SK-N-SH (cell line): ENCODE measurements around the gene DNPH1. TPM values are rescaled to one million over a fixed set of nuclear protein-coding genes. Genes with fewer than 3 reads are reported as not detected.
A peak's percentile ranks its signal among the peaks of the same experiment; 100 is the strongest.

Experiments used
- CTCF ChIA-PET: fragments of 300-600, 350-600 bp; formaldehyde crosslinking; extraction: SDS; loops from one replicate; lab custom pipeline; 2021; lab: Yijun Ruan, JAX
- POLR2A ChIA-PET: fragments of 350-600 bp; sonication (Branson Sonifier 250); formaldehyde crosslinking; extraction: SDS; loops from one replicate; lab custom pipeline; 2020; ENCODE audit warnings: antibody characterized with exemption, inconsistent platforms; lab: Yijun Ruan, JAX
- DNase-seq: peaks from one replicate; pipeline ENCODE4 v3.0.0; 2012
- H2AFZ ChIP-seq: fragments of 200-600 bp; sonication (generic); 2 replicates; pipeline ENCODE4 v1.8.1; 2016; ENCODE audit warnings: antibody characterized with exemption, mild to moderate bottlenecking, low read depth
- H3F3A ChIP-seq: fragments of 200-600 bp; sonication (generic); replicated peaks from 2 replicates; pipeline ENCODE3; 2016; ENCODE audit warnings: antibody characterized with exemption, mild to moderate bottlenecking; ENCODE audit not compliant: insufficient read depth
- H3K27ac ChIP-seq, 2 experiments: fragments of 200-500 bp in 1 of 2; fragments of 200-600 bp in 1 of 2; sonication (Bioruptor generic) in 1 of 2; sonication (generic), shearing (Covaris generic) in 1 of 2; 2 replicates each; pipeline versions ENCODE4 v1.5.1 to v1.6.1; 2014 to 2016; ENCODE audit warnings: low read depth in 2 of 2, inconsistent platforms in 1 of 2, low read length in 1 of 2, mild to moderate bottlenecking in 1 of 2, mixed read lengths in 1 of 2
- H3K27me3 ChIP-seq: fragments of 200-600 bp; sonication (generic), shearing (Covaris generic); 2 replicates; pipeline ENCODE4 v1.6.1; 2016; ENCODE audit warnings: mixed run types; ENCODE audit not compliant: insufficient read depth
- H3K36me3 ChIP-seq, 2 experiments: fragments of 200-500 bp in 1 of 2; fragments of 200-600 bp in 1 of 2; sonication (Bioruptor generic) in 1 of 2; sonication (generic) in 1 of 2; replicated peaks in 1 of 2; 2 replicates each; pipeline versions ENCODE3 to v1.5.1; 2014 to 2016; ENCODE audit warnings: low read length in 1 of 2, mild to moderate bottlenecking in 1 of 2; ENCODE audit not compliant: insufficient read depth in 2 of 2, control insufficient read depth in 1 of 2
- H3K4me1 ChIP-seq, 2 experiments: fragments of 200-500 bp in 1 of 2; fragments of 200-600 bp in 1 of 2; sonication (Bioruptor generic) in 1 of 2; sonication (generic), shearing (Covaris generic) in 1 of 2; 2 replicates each; pipeline versions ENCODE4 v1.5.1 to v1.6.1; 2014 to 2016; ENCODE audit warnings: low read depth in 1 of 2, low read length in 1 of 2, mixed run types in 1 of 2; ENCODE audit not compliant: insufficient read depth in 2 of 2, control insufficient read depth in 1 of 2
- H3K4me2 ChIP-seq: fragments of 200-600 bp; sonication (generic), shearing (Covaris generic); 2 replicates; pipeline ENCODE4 v1.6.1; 2017; ENCODE audit warnings: mixed run types
- H3K4me3 ChIP-seq, 2 experiments: fragments of 200-500 bp in 1 of 2; fragments of 200-600 bp in 1 of 2; sonication (Bioruptor generic) in 1 of 2; sonication (generic), shearing (Covaris generic) in 1 of 2; 2 replicates each; pipeline versions ENCODE4 v1.5.1 to v1.8.1; 2014 to 2016; ENCODE audit warnings: low read depth in 2 of 2, inconsistent platforms in 1 of 2, low read length in 1 of 2, mild to moderate bottlenecking in 1 of 2, mixed read lengths in 1 of 2, moderate library complexity in 1 of 2
- H3K79me2 ChIP-seq: fragments of 200-600 bp; sonication (generic); 2 replicates; pipeline ENCODE4 v1.8.1; 2017; ENCODE audit warnings: mild to moderate bottlenecking; ENCODE audit not compliant: insufficient read depth
- H3K9ac ChIP-seq: fragments of 200-600 bp; sonication (generic); 2 replicates; pipeline ENCODE4 v1.6.1; 2017; ENCODE audit warnings: mixed run types
- H3K9me2 ChIP-seq: fragments of 200-600 bp; sonication (generic); 2 replicates; pipeline ENCODE4 v1.6.1; 2017; ENCODE audit warnings: mixed run types
- H3K9me3 ChIP-seq: fragments of 200-600 bp; sonication (generic); 2 replicates; pipeline ENCODE4 v1.6.1; 2017; ENCODE audit warnings: mixed run types, mild to moderate bottlenecking, moderate library complexity
- H4K20me1 ChIP-seq: fragments of 200-600 bp; sonication (generic); 2 replicates; pipeline ENCODE4 v1.6.1; 2017; ENCODE audit warnings: mild to moderate bottlenecking, mixed run types; ENCODE audit not compliant: insufficient read depth
- CHD2 ChIP-seq: fragments of 150-350 bp; IDR thresholded peaks from 2 replicates; pipeline ENCODE4 v1.6.1; 2018; ENCODE audit warnings: low read length; ENCODE audit not compliant: partially characterized antibody
- CTCF ChIP-seq: fragments of 200-600 bp; sonication (generic); IDR thresholded peaks from 2 replicates; pipeline ENCODE4 v1.6.1; 2017; ENCODE audit warnings: antibody characterized with exemption, mild to moderate bottlenecking, moderate library complexity
- ELF1 ChIP-seq: IDR thresholded peaks from 2 replicates; pipeline ENCODE4 v1.4.0; 2012
- EP300 ChIP-seq, 2 experiments: IDR thresholded peaks; 2 replicates each; pipeline versions ENCODE4 v1.4.0 to v1.6.1; 2012; ENCODE audit warnings: borderline replicate concordance in 1 of 2, low read depth in 1 of 2, low read length in 1 of 2
- GABPA ChIP-seq: IDR thresholded peaks from 2 replicates; pipeline ENCODE4 v1.4.0; 2012; ENCODE audit warnings: low read depth, mild to moderate bottlenecking
- GATA2 ChIP-seq: sonication (generic); formaldehyde crosslinking; IDR thresholded peaks from 2 replicates; pipeline ENCODE4 v1.5.0; 2020; ENCODE audit warnings: mild to moderate bottlenecking, missing genetic modification reagents
- MAX ChIP-seq: IDR thresholded peaks from 2 replicates; pipeline ENCODE4 v1.4.0; 2012; ENCODE audit warnings: low read depth
- MEF2A ChIP-seq: IDR thresholded peaks from 2 replicates; pipeline ENCODE4 v1.4.0; 2012; ENCODE audit warnings: low read depth, borderline replicate concordance
- NFIC ChIP-seq: IDR thresholded peaks from 2 replicates; pipeline ENCODE4 v1.4.0; 2012; ENCODE audit warnings: borderline replicate concordance
- NRF1 ChIP-seq: IDR thresholded peaks from 2 replicates; pipeline ENCODE4 v1.6.1; 2012; ENCODE audit warnings: low read depth, mild to moderate bottlenecking, low read length
- PBX3 ChIP-seq: IDR thresholded peaks from 2 replicates; pipeline ENCODE4; 2012
- POLR2AphosphoS5 ChIP-seq: IDR thresholded peaks from 2 replicates; pipeline ENCODE4 v1.6.1; 2012; ENCODE audit warnings: low read depth, low read length
- RCOR1 ChIP-seq: fragments of 150-350 bp; IDR thresholded peaks from 2 replicates; pipeline ENCODE4 v1.6.1; 2017; ENCODE audit warnings: antibody characterized with exemption, low read length
- RFX5 ChIP-seq: IDR thresholded peaks from 2 replicates; pipeline ENCODE4 v1.6.1; 2012; ENCODE audit warnings: mild to moderate bottlenecking, improper control_type of control experiment, low read length
- SMC3 ChIP-seq: IDR thresholded peaks from 2 replicates; pipeline ENCODE4 v1.6.1; 2012; ENCODE audit warnings: low read depth, low read length, improper control_type of control experiment
- TCF12 ChIP-seq: IDR thresholded peaks from 2 replicates; pipeline ENCODE4 v1.4.0; 2012
- USF1 ChIP-seq: IDR thresholded peaks from 2 replicates; pipeline ENCODE4 v1.4.0; 2012; ENCODE audit warnings: low read depth, borderline replicate concordance
- YY1 ChIP-seq: IDR thresholded peaks from 2 replicates; pipeline ENCODE4 v1.4.0; 2012; ENCODE audit warnings: low read depth, mild to moderate bottlenecking
- ZBTB33 ChIP-seq: IDR thresholded peaks from 2 replicates; pipeline ENCODE4 v1.4.0; 2012; ENCODE audit warnings: low read depth, borderline replicate concordance
- WGBS: methylation state at CpG from one replicate; pipeline ENCODE4 v1.1.6; 2017; ENCODE audit warnings: low lambda C conversion rate; 5-methylcytosine and 5-hydroxymethylcytosine counted together
- polyA plus RNA-seq, 3 experiments: library from polyadenylated mRNA; depleted of rRNA; stranded (reverse); fragments of >200 nt; gene quantifications; 2 replicates each; pipeline ENCODE4 v1.2.3, GENCODE V29; 2012

DNPH1 gene
- polyA plus RNA-seq, 1 of the 3 experiments (the other 2 are of a cell fraction): 287 TPM

GRCh38 chr6:43183441-43183840 is 45.8 kb downstream of the DNPH1 start:
- Histone ChIP-seq H2AFZ (no peak overlapping the region), H3K4me3 (0 out of 4 replicates have a peak overlapping the region, but pooled peaks of 1 of the 2 experiments have one; percentile 72), H3K27ac (no peak overlapping the region), H3K79me2 (peaks cover 28% of the 10 kb centered on the region; the same call in 1 of the 2 replicates), H4K20me1 (no peaks in the 10 kb centered on the region), H3F3A (peaks cover 8% of the 10 kb centered on the region), H3K4me2 (peak overlapping the region; percentile 80)
- POLR2A ChIA-PET: interaction anchor here (1.1 kb wide), 1 partner anchor 9 kb away, joined by 3 read pairs; no protein-coding TSS in a partner anchor
- CTCF ChIA-PET: interaction anchor here (1.2 kb wide), 1 partner anchor 18 kb away, joined by 3 read pairs; no protein-coding TSS in a partner anchor
- no peak for TF ChIP-seq RCOR1
- no peak for TF ChIP-seq POLR2AphosphoS5
- TF ChIP-seq, all 33 proteins: peak for 0
- no peak for DNase-seq
- 99% methylated on average over 4 of the region's 4 CpGs for WGBS
- Histone ChIP-seq H3K36me3 (peaks cover 21 to 67% of the 10 kb centered on the region in 2 experiments), H3K9me3 (no peaks in the 10 kb centered on the region), H3K9me2 (no peaks in the 10 kb centered on the region), H3K9ac (no peak overlapping the region), H3K27me3 (no peaks in the 10 kb centered on the region), H3K4me1 (peaks cover 4 to 19% of the 10 kb centered on the region in 2 experiments; a peak in 2 of 4 replicates)

- POLR2A ChIA-PET: interaction anchor here (0.6 to 1.3 kb wide), 9 partner anchors 8 to 186 kb away, joined by 3 to 4 read pairs (median 3); partner anchors contain the start of gene DNPH1
- CTCF ChIA-PET: interaction anchor here (0.9 to 1.2 kb wide), 4 partner anchors 10 to 39 kb away, joined by 3 to 5 read pairs (median 4); partner anchors contain the start of gene SRF
- peaks cover 4 to 19% of the 10 kb centered on the region in 2 experiments; a peak in 2 of 4 replicates for H3K4me1 ChIP-seq
- peak within 1 kb of the TSS; percentile 56 to 72 for H3K4me3 ChIP-seq
- no peaks in the 10 kb centered on the region for H3K9me2 ChIP-seq
- H3K9me3 ChIP-seq: no peaks in the 10 kb centered on the region
- H3K36me3 ChIP-seq: peaks cover 22 to 62% of the 10 kb centered on the region in 2 experiments
- WGBS: 2% methylated on average over 22 of the region's 51 CpGs
- H3K27me3 ChIP-seq: no peaks in the 10 kb centered on the region
- peak within 1 kb of the TSS; percentile 62 for H3K9ac ChIP-seq
- DNase-seq: peak; percentile 94
- H3K27ac ChIP-seq: peak within 1 kb of the TSS; percentile 56 to 84; a peak in 3 of 4 replicates
- H2AFZ ChIP-seq: peak within 1 kb of the TSS; percentile 88; the same call in 1 of the 2 replicates
- peaks cover 28% of the 10 kb centered on the region; the same call in 1 of the 2 replicates for H3K79me2 ChIP-seq
- peaks cover 8% of the 10 kb centered on the region for H3F3A ChIP-seq
- no peaks in the 10 kb centered on the region for H4K20me1 ChIP-seq
- peak within 1 kb of the TSS; percentile 80 for H3K4me2 ChIP-seq
- TF ChIP-seq MEF2A (no peak), GATA2 (no peak), TCF12 (no peak), MAX (peak; percentile 66; the same call in 1 of the 2 replicates), POLR2AphosphoS5 (peak; percentile 89), CTCF (no peak), PBX3 (peak; percentile 43), USF1 (peak; percentile 80), RFX5 (no peak), SMC3 (no peak), YY1 (no peak), ZBTB33 (0 out of 2 replicates have a peak, but pooled peaks have one; percentile 47), GABPA (peak; percentile 77), EP300 (IDR thresholded peaks at IDR 0.05; ENCODE audit: borderline replicate concordance in 1 of 2, low read depth in 1 of 2, low read length in 1 of 2) (no peak), NRF1 (peak; percentile 68), NFIC (no peak), ELF1 (peak; percentile 97), CHD2 (peak; percentile 73)
Measured at GRCh38 chr6:43181942-43182860, 47.1 kb downstream of the DNPH1 start, which contains the start of gene CUL9. Gene CUL9 (plus strand): TSS chr6:43182196. CDS start chr6:43184311, 2,115 bp downstream.
